HepG2 (cell line): ENCODE data around the gene ABHD4. TPM values are rescaled to one million over a fixed set of nuclear protein-coding genes. Genes with fewer than 3 reads are reported as not detected.

ENCODE experiments used
- MLLT10 ChIP-seq: sonication (generic); formaldehyde crosslinking; IDR thresholded peaks from 2 replicates; pipeline ENCODE4 v1.4.0; 2020; ENCODE audit warnings: missing genetic modification reagents
- TEAD2 ChIP-seq: sonication (generic); formaldehyde crosslinking; IDR thresholded peaks from 2 replicates; pipeline ENCODE4 v1.9.0; 2021; ENCODE audit warnings: missing genetic modification reagents
- ZBTB20 ChIP-seq: sonication (generic); formaldehyde crosslinking; IDR thresholded peaks from 2 replicates; pipeline ENCODE4 v1.8.1; 2023; ENCODE audit warnings: missing genetic modification reagents, low read depth, mild to moderate bottlenecking, borderline replicate concordance
- ZMYM2 ChIP-seq: sonication (generic); formaldehyde crosslinking; IDR thresholded peaks from 2 replicates; pipeline ENCODE4 v1.8.0; 2022; ENCODE audit warnings: mild to moderate bottlenecking, missing genetic modification reagents
- ZNF136 ChIP-seq: sonication (generic); formaldehyde crosslinking; IDR thresholded peaks from 2 replicates; pipeline ENCODE4 v1.8.1; 2022; ENCODE audit warnings: low read depth, mild to moderate bottlenecking, moderate library complexity, missing genetic modification reagents
- ZNF235 ChIP-seq: sonication (generic); formaldehyde crosslinking; IDR thresholded peaks from 2 replicates; pipeline ENCODE4 v1.8.1; 2023; ENCODE audit warnings: mild to moderate bottlenecking, missing genetic modification reagents, borderline replicate concordance
- ZNF572 ChIP-seq: sonication (generic); formaldehyde crosslinking; IDR thresholded peaks from 2 replicates; pipeline ENCODE4 v1.5.1; 2020; ENCODE audit warnings: mild to moderate bottlenecking, missing genetic modification reagents
- polyA plus RNA-seq, 8 experiments: library from polyadenylated mRNA; depleted of rRNA in 3 of 8; stranded (reverse) in 7 of 8; unstranded in 1 of 8; fragments of >200 nt; fragmentation: Illumina TruSeq in 4 of 8; extraction: Trizol in 4 of 8; gene quantifications; 2 replicates each; pipeline versions ENCODE4 v1.2.1 to v1.2.3, GENCODE V29; 2011 to 2016; ENCODE audit warnings: low read depth in 4 of 8, missing spikeins in 1 of 8, mixed read lengths in 1 of 8; ENCODE audit not compliant: insufficient read depth in 1 of 8
- total RNA-seq, 5 experiments: library from RNA; depleted of rRNA; stranded (reverse); fragments of >200 nt; fragmentation: Illumina TruSeq; extraction: Trizol; gene quantifications; 2 replicates each; pipeline ENCODE4 v1.2.3, GENCODE V29; 2016; ENCODE audit warnings: low read depth in 1 of 5
- TF ChIP-seq, protein P1 (sequence below): sonication (generic); formaldehyde crosslinking; IDR thresholded peaks from 2 replicates; pipeline ENCODE4 v1.4.0; 2020; ENCODE audit warnings: missing genetic modification reagents, mild to moderate bottlenecking, borderline replicate concordance
- TF ChIP-seq, protein P2 (sequence below): sonication (generic); formaldehyde crosslinking; IDR thresholded peaks from 2 replicates; pipeline ENCODE4 v1.4.0; 2020; ENCODE audit warnings: missing genetic modification reagents, borderline replicate concordance
- TF ChIP-seq, protein P3 (sequence below): sonication (generic); formaldehyde crosslinking; IDR thresholded peaks from 2 replicates; pipeline ENCODE4 v1.5.0; 2020; ENCODE audit warnings: mild to moderate bottlenecking, missing genetic modification reagents
- TF ChIP-seq, protein P4 (sequence below): sonication (generic); formaldehyde crosslinking; IDR thresholded peaks from 2 replicates; pipeline ENCODE4 v1.5.0; 2020; ENCODE audit warnings: missing genetic modification reagents
- TF ChIP-seq, protein P5 (sequence below): sonication (generic); formaldehyde crosslinking; IDR thresholded peaks from 2 replicates; pipeline ENCODE4 v1.4.0; 2020; ENCODE audit warnings: missing genetic modification reagents
- TF ChIP-seq, protein P6 (sequence below): sonication (generic); formaldehyde crosslinking; IDR thresholded peaks from 2 replicates; pipeline ENCODE4 v1.4.0; 2020; ENCODE audit warnings: low read depth, missing genetic modification reagents

ABHD4 gene
- total and polyA plus RNA-seq, 2 of the 13 experiments (the other 11 are each of a cell fraction or from before 2014, with no cell fraction given) = 16.1 to 47.5 TPM

DNA sequence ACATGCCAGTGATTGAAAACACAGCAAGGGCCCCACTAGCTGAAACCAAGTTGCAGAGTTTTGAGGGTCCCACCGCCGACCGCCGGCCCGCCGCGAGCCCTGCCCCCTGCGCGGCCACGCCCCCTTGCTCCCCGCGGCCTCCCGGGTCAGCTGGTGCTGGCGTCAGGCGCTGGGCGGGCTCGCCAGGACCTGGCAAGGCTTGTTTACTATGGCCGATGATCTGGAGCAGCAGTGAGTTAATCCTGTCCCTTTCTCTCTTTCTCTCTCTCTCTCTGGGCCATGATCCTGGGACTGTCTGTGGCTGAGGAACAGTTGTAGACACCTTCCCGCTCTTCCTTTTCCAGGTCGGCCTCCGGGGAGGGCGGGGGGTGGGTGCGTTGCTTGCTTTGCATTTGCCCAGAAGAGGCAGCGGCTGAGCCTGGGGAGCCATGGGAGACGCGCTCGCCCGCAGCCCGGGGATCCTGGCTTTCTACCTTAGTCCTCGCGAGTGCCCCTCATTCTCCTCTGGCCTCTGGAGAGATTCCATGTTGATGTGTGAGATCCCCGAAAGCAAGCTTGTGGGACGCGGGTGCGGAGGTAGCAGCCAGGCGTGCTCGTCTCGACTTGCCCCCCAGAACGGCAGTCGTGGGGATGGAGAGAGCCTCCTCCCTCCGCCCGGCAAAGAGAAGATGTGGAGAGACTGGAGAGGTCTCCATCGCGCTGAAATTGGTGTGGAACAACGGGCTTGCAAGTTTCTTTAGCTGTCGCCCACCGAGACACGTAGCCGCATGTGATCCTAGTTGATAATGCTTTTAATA lies at the start of gene ABHD4 (continued):
- TF ChIP-seq, protein P1, sequence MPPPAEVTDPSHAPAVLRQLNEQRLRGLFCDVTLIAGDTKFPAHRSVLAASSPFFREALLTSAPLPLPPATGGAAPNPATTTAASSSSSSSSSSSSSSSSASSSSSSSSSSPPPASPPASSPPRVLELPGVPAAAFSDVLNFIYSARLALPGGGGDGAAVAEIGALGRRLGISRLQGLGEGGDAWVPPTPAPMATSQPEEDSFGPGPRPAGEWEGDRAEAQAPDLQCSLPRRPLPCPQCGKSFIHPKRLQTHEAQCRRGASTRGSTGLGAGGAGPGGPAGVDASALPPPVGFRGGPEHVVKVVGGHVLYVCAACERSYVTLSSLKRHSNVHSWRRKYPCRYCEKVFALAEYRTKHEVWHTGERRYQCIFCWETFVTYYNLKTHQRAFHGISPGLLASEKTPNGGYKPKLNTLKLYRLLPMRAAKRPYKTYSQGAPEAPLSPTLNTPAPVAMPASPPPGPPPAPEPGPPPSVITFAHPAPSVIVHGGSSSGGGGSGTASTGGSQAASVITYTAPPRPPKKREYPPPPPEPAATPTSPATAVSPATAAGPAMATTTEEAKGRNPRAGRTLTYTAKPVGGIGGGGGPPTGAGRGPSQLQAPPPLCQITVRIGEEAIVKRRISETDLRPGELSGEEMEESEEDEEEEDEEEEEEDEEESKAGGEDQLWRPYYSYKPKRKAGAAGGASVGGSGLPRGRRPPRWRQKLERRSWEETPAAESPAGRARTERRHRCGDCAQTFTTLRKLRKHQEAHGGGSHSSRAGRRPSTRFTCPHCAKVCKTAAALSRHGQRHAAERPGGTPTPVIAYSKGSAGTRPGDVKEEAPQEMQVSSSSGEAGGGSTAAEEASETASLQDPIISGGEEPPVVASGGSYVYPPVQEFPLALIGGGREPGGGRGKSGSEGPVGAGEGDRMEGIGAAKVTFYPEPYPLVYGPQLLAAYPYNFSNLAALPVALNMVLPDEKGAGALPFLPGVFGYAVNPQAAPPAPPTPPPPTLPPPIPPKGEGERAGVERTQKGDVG (CRISPR knock-in tag) = peak; percentile 26; the same call in 1 of the 2 replicates
- peak; percentile 98; the same call in 1 of the 2 replicates for TF ChIP-seq ZNF572 (CRISPR knock-in tag)
- no peak for TF ChIP-seq MLLT10 (CRISPR knock-in tag)
- TF ChIP-seq, protein P2, sequence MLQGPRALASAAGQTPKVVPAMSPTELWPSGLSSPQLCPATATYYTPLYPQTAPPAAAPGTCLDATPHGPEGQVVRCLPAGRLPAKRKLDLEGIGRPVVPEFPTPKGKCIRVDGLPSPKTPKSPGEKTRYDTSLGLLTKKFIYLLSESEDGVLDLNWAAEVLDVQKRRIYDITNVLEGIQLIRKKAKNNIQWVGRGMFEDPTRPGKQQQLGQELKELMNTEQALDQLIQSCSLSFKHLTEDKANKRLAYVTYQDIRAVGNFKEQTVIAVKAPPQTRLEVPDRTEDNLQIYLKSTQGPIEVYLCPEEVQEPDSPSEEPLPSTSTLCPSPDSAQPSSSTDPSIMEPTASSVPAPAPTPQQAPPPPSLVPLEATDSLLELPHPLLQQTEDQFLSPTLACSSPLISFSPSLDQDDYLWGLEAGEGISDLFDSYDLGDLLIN = 0 out of 2 replicates have a peak, but pooled peaks have one; percentile 13
- TF ChIP-seq ZNF136 = peak; percentile 17; the same call in 1 of the 2 replicates
- TF ChIP-seq, protein P3, sequence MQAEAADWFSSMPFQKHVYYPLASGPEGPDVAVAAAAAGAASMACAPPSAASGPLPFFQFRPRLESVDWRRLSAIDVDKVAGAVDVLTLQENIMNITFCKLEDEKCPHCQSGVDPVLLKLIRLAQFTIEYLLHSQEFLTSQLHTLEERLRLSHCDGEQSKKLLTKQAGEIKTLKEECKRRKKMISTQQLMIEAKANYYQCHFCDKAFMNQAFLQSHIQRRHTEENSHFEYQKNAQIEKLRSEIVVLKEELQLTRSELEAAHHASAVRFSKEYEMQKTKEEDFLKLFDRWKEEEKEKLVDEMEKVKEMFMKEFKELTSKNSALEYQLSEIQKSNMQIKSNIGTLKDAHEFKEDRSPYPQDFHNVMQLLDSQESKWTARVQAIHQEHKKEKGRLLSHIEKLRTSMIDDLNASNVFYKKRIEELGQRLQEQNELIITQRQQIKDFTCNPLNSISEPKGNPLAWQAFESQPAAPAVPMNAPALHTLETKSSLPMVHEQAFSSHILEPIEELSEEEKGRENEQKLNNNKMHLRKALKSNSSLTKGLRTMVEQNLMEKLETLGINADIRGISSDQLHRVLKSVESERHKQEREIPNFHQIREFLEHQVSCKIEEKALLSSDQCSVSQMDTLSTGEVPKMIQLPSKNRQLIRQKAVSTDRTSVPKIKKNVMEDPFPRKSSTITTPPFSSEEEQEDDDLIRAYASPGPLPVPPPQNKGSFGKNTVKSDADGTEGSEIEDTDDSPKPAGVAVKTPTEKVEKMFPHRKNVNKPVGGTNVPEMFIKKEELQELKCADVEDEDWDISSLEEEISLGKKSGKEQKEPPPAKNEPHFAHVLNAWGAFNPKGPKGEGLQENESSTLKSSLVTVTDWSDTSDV (CRISPR knock-in tag) = peak; percentile 78
- no peak for TF ChIP-seq ZMYM2
- 0 out of 2 replicates have a peak, but pooled peaks have one; percentile 77 for TF ChIP-seq ZNF235
- TF ChIP-seq, protein P4, sequence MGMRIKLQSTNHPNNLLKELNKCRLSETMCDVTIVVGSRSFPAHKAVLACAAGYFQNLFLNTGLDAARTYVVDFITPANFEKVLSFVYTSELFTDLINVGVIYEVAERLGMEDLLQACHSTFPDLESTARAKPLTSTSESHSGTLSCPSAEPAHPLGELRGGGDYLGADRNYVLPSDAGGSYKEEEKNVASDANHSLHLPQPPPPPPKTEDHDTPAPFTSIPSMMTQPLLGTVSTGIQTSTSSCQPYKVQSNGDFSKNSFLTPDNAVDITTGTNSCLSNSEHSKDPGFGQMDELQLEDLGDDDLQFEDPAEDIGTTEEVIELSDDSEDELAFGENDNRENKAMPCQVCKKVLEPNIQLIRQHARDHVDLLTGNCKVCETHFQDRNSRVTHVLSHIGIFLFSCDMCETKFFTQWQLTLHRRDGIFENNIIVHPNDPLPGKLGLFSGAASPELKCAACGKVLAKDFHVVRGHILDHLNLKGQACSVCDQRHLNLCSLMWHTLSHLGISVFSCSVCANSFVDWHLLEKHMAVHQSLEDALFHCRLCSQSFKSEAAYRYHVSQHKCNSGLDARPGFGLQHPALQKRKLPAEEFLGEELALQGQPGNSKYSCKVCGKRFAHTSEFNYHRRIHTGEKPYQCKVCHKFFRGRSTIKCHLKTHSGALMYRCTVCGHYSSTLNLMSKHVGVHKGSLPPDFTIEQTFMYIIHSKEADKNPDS (CRISPR knock-in tag) = no peak; the same call in 1 of the 2 replicates
- TF ChIP-seq, protein P5, sequence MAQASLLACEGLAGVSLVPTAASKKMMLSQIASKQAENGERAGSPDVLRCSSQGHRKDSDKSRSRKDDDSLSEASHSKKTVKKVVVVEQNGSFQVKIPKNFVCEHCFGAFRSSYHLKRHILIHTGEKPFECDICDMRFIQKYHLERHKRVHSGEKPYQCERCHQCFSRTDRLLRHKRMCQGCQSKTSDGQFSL (CRISPR knock-in tag) = no peak
- TF ChIP-seq, protein P6, sequence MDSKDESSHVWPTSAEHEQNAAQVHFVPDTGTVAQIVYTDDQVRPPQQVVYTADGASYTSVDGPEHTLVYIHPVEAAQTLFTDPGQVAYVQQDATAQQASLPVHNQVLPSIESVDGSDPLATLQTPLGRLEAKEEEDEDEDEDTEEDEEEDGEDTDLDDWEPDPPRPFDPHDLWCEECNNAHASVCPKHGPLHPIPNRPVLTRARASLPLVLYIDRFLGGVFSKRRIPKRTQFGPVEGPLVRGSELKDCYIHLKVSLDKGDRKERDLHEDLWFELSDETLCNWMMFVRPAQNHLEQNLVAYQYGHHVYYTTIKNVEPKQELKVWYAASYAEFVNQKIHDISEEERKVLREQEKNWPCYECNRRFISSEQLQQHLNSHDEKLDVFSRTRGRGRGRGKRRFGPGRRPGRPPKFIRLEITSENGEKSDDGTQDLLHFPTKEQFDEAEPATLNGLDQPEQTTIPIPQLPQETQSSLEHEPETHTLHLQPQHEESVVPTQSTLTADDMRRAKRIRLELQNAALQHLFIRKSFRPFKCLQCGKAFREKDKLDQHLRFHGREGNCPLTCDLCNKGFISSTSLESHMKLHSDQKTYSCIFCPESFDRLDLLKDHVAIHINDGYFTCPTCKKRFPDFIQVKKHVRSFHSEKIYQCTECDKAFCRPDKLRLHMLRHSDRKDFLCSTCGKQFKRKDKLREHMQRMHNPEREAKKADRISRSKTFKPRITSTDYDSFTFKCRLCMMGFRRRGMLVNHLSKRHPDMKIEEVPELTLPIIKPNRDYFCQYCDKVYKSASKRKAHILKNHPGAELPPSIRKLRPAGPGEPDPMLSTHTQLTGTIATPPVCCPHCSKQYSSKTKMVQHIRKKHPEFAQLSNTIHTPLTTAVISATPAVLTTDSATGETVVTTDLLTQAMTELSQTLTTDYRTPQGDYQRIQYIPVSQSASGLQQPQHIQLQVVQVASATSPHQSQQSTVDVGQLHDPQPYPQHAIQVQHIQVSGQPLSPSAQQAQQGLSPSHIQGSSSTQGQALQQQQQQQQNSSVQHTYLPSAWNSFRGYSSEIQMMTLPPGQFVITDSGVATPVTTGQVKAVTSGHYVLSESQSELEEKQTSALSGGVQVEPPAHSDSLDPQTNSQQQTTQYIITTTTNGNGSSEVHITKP = peak; percentile 37
- no peak for TF ChIP-seq TEAD2 (CRISPR knock-in tag)
- no peak; the same call in 1 of the 2 replicates for TF ChIP-seq ZBTB20 (CRISPR knock-in tag)
